Thymus (tissue), 11 donors: Measurements from ENCODE around the gene TMEM60. TPM values are rescaled to one million over a fixed set of nuclear protein-coding genes. Genes with fewer than 3 reads are reported as not detected.
"Not testable (repeated sequence)": the region's sequence is repeated elsewhere in the genome, so short reads cannot be mapped to it uniquely, and the experiment has no call there.

ENCODE experiments used
- DNase-seq, 9 donors: peaks; one replicate each; pipeline ENCODE4 v3.0.0-alpha.2; 2013; ENCODE audit warnings: low spot score in 9 of 9, low read depth in 6 of 9, missing footprints in 1 of 9
- H3K27ac ChIP-seq, 2 donors: one replicate each; pipeline ENCODE4 v1.5.1; 2013; ENCODE audit warnings: control low read depth in 1 of 2, low read depth in 1 of 2, low read length in 1 of 2, mild to moderate bottlenecking in 1 of 2, moderate library complexity in 1 of 2
- H3K27me3 ChIP-seq, 2 donors: one replicate each; pipeline ENCODE4 v1.5.1; 2013; ENCODE audit warnings: low read length in 1 of 2; ENCODE audit not compliant: control insufficient read depth in 2 of 2, insufficient read depth in 1 of 2
- H3K36me3 ChIP-seq, 2 donors: one replicate each; pipeline ENCODE4 v1.5.1; 2013; ENCODE audit warnings: low read length in 1 of 2, mild to moderate bottlenecking in 1 of 2, moderate library complexity in 1 of 2; ENCODE audit not compliant: control insufficient read depth in 2 of 2, insufficient read depth in 2 of 2
- H3K4me1 ChIP-seq, 2 donors: one replicate each; pipeline ENCODE4 v1.5.1; 2013; ENCODE audit warnings: low read length in 2 of 2; ENCODE audit not compliant: control insufficient read depth in 2 of 2, insufficient read depth in 2 of 2
- H3K4me3 ChIP-seq, 2 donors: one replicate each; pipeline ENCODE4 v1.5.1; 2013; ENCODE audit warnings: low read length in 2 of 2, control low read depth in 1 of 2, mild to moderate bottlenecking in 1 of 2
- H3K9me3 ChIP-seq, 2 donors: one replicate each; pipeline ENCODE4 v1.5.1; 2013; ENCODE audit warnings: low read length in 1 of 2, mild to moderate bottlenecking in 1 of 2; ENCODE audit not compliant: control insufficient read depth in 2 of 2, insufficient read depth in 1 of 2
- WGBS: extraction: QIAGEN DNeasy Blood & Tissue Kit; methylation state at CpG from one replicate; pipeline ENCODE4 v1.1.7; 2013; 5-methylcytosine and 5-hydroxymethylcytosine counted together
- polyA plus RNA-seq: library from polyadenylated mRNA; stranded (reverse); fragments of 200-250 nt; gene quantifications from one replicate; pipeline ENCODE4 v1.2.3, GENCODE V29; 2013
- total RNA-seq: library from RNA; stranded (reverse); fragments of 120-200 nt; gene quantifications from one replicate; pipeline ENCODE4 v1.2.4, GENCODE V29; 2013
- donor health status: healthy.

Gene TMEM60
- total and polyA plus RNA-seq, 2 donors, result 23.5 to 29.0 TPM

GRCh38 chr7:77788327-77788902, 9.8 kb downstream of the TMEM60 start:
- WGBS, result 95% methylated on average over 2 of the region's 2 CpGs
- H3K4me3 ChIP-seq, result no peak overlapping the region

GRCh38 chr7:77786741-77787140, 11.5 kb downstream of the TMEM60 start:
- Histone ChIP-seq H3K4me1 (no peaks in the 10 kb centered on the region), H3K36me3 (peaks cover 4 to 10% of the 10 kb centered on the region in 2 donors), H3K4me3 (no peak overlapping the region), H3K27ac (no peak overlapping the region), H3K27me3 (no peaks in the 10 kb centered on the region), H3K9me3 (no peaks in the 10 kb centered on the region)
- no peak for DNase-seq

More at GRCh38 chr7:77788327-77788902, 9.8 kb downstream of the TMEM60 start:
- Histone ChIP-seq H3K36me3 (peaks cover 4 to 8% of the 10 kb centered on the region in 2 donors), H3K27ac (no peak overlapping the region), H3K4me1 (no peaks in the 10 kb centered on the region), H3K9me3 (no peaks in the 10 kb centered on the region), H3K27me3 (no peaks in the 10 kb centered on the region)
- DNase-seq, result no peak

- no peak for DNase-seq
- Histone ChIP-seq H3K4me1 (no peaks in the 10 kb centered on the region), H3K27me3 (no peaks in the 10 kb centered on the region), H3K9me3 (no peaks in the 10 kb centered on the region), H3K36me3 (peaks cover 4 to 9% of the 10 kb centered on the region in 2 donors), H3K4me3 (no peak overlapping the region), H3K27ac (no peak overlapping the region)
- WGBS, result 97% methylated on average over 3 of the region's 3 CpGs
Measured at GRCh38 chr7:77786018-77786417, 12.2 kb downstream of the TMEM60 start.

GRCh38 chr7:77784426-77784825, 13.8 kb downstream of the TMEM60 start:
- not testable (repeated sequence) for H3K27ac ChIP-seq, H3K4me1 ChIP-seq, DNase-seq, H3K27me3 ChIP-seq, H3K9me3 ChIP-seq, H3K4me3 ChIP-seq
- WGBS, result 96% methylated on average over 10 of the region's 10 CpGs
- peaks cover 4 to 16% of the 10 kb centered on the region in 2 donors for H3K36me3 ChIP-seq

GRCh38 chr7:77783545-77783944, 14.7 kb downstream of the TMEM60 start:
- Histone ChIP-seq H3K27me3 (no peaks in the 10 kb centered on the region), H3K36me3 (peaks cover 6 to 23% of the 10 kb centered on the region in 2 donors), H3K4me3 (no peak overlapping the region), H3K9me3 (no peaks in the 10 kb centered on the region), H3K27ac (no peak overlapping the region), H3K4me1 (no peaks in the 10 kb centered on the region)
- DNase-seq, result no peak
- WGBS, result 98% methylated on average over 3 of the region's 3 CpGs

GRCh38 chr7:77783111-77783510, 15.1 kb downstream of the TMEM60 start:
- H3K4me3 ChIP-seq, result no peak overlapping the region
- DNase-seq, result no peak
- H3K27ac ChIP-seq, result no peak overlapping the region
- no peaks in the 10 kb centered on the region for H3K27me3 ChIP-seq
- H3K9me3 ChIP-seq, result no peaks in the 10 kb centered on the region
- WGBS, result 99% methylated on average over 1 of the region's 1 CpG
- peaks cover 8 to 27% of the 10 kb centered on the region in 2 donors for H3K36me3 ChIP-seq
- H3K4me1 ChIP-seq, result no peaks in the 10 kb centered on the region

- WGBS, result 98% methylated on average over 4 of the region's 4 CpGs
- peaks cover 8 to 27% of the 10 kb centered on the region in 2 donors for H3K36me3 ChIP-seq
- no peak overlapping the region for H3K4me3 ChIP-seq
- no peak for DNase-seq
- H3K4me1 ChIP-seq, result no peaks in the 10 kb centered on the region
- no peak overlapping the region for H3K27ac ChIP-seq
- no peaks in the 10 kb centered on the region for H3K9me3 ChIP-seq
- H3K27me3 ChIP-seq, result no peaks in the 10 kb centered on the region
Measured at GRCh38 chr7:77782383-77782782, 15.9 kb downstream of the TMEM60 start.

GRCh38 chr7:77778535-77778934, 19.7 kb downstream of the TMEM60 start:
- 97% methylated on average over 2 of the region's 2 CpGs for WGBS
- peaks cover 5 to 48% of the 10 kb centered on the region in 2 donors for H3K36me3 ChIP-seq
- DNase-seq, result no peak
- H3K4me3 ChIP-seq, result no peak overlapping the region
- no peaks in the 10 kb centered on the region for H3K9me3 ChIP-seq
- H3K27me3 ChIP-seq, result no peaks in the 10 kb centered on the region
- no peak overlapping the region for H3K27ac ChIP-seq
- H3K4me1 ChIP-seq, result no peaks in the 10 kb centered on the region

GRCh38 chr7:77771901-77772300, 26.3 kb downstream of the TMEM60 start:
- no peaks in the 10 kb centered on the region for H3K27me3 ChIP-seq
- H3K27ac ChIP-seq, result no peak overlapping the region
- H3K4me3 ChIP-seq, result no peak overlapping the region
- H3K9me3 ChIP-seq, result no peaks in the 10 kb centered on the region
- no peaks in the 10 kb centered on the region for H3K4me1 ChIP-seq
- H3K36me3 ChIP-seq, result peaks cover 10 to 57% of the 10 kb centered on the region in 2 donors
- no peak for DNase-seq
